Adrenal gland (tissue), 12 donors: ENCODE measurements around the gene ZNF579. TPM values are rescaled to one million over a fixed set of nuclear protein-coding genes. Genes with fewer than 3 reads are reported as not detected.
A peak's percentile ranks its signal among the peaks of the same experiment; 100 is the strongest.

Experiments
- DNase-seq, 7 donors: peaks; one replicate each; pipeline ENCODE4 v3.0.0-alpha.2; 2019 to 2020
- H3K27ac ChIP-seq, 5 donors: fragments of 200-600 bp; sonication (generic) in 4 of 5; 1 replicate in 3 of 5; 2 replicates in 2 of 5; pipeline versions ENCODE4 v1.5.1 to v1.8.0; 2016 to 2020; ENCODE audit warnings: mild to moderate bottlenecking in 1 of 5
- H3K27me3 ChIP-seq: fragments of 200-600 bp; 2 replicates; pipeline ENCODE4 v1.8.0; 2021
- H3K36me3 ChIP-seq, 2 donors: fragments of 200-600 bp; replicated peaks in 1 of 2; 1 replicate in 1 of 2; 2 replicates in 1 of 2; pipeline versions ENCODE4 v1.5.1 to v1.8.0; 2018 to 2022
- H3K4me1 ChIP-seq, 2 donors: fragments of 200-600 bp; replicated peaks in 1 of 2; 1 replicate in 1 of 2; 2 replicates in 1 of 2; pipeline versions ENCODE4 v1.5.1 to v1.8.0; 2018 to 2021
- H3K4me3 ChIP-seq, 4 donors: fragments of 200-600 bp; sonication (generic) in 3 of 4; one replicate each; pipeline ENCODE4 v1.5.1; 2016 to 2018
- H3K9me3 ChIP-seq, 3 donors: fragments of 200-600 bp; sonication (generic) in 1 of 3; replicated peaks in 1 of 3; 1 replicate in 2 of 3; 2 replicates in 1 of 3; pipeline versions ENCODE4 v1.5.1 to v1.8.0; 2016 to 2021
- POLR2A ChIP-seq, 2 donors: fragments of 450-650 bp; IDR thresholded peaks; one replicate each; pipeline ENCODE4 v1.6.1; 2017; ENCODE audit warnings: antibody characterized with exemption in 2 of 2, mild to moderate bottlenecking in 2 of 2, moderate library complexity in 1 of 2
- WGBS, 4 donors: extraction: QIAGEN DNeasy Blood & Tissue Kit in 2 of 4; methylation state at CpG; one replicate each; pipeline versions ENCODE4 v1.1.5 to v1.1.7; 2013 to 2017; 5-methylcytosine and 5-hydroxymethylcytosine counted together
- intact Hi-C, 2 donors: fragments of 100-400 bp; cut with DNase I; formaldehyde crosslinking; loops; one replicate each; pipeline versions ENCODE4 v1.14.1 to v1.15.0; 2022 to 2023
- polyA plus RNA-seq, 3 donors: library from polyadenylated mRNA; stranded (reverse); fragments of 200-250 nt in 2 of 3; fragments of 350-450 nt in 1 of 3; fragmentation: Illumina TruSeq in 1 of 3; extraction: RNeasy Lipid Tissue Mini Kit (QIAGEN cat#74804) in 1 of 3; gene quantifications; one replicate each; pipeline ENCODE4 v1.2.3, GENCODE V29; 2013 to 2014
- total RNA-seq, 9 donors: library from RNA; depleted of rRNA in 4 of 9; stranded (reverse); fragments of >200 nt in 4 of 9; fragments of 120-200 nt in 1 of 9; fragmentation: NEBNext Ultra II Directional in 1 of 9; extraction: Animal tissue kit (Norgen Biotek cat#: 25700) in 1 of 9; gene quantifications; one replicate each; pipeline versions ENCODE4 v1.1.0 to v1.2.4, GENCODE V29; 2013 to 2023
- TF ChIP-seq, protein P1 (sequence below), 6 experiments: fragments of 450-650 bp in 4 of 6; fragments of 200-600 bp in 2 of 6; sonication (generic) in 1 of 6; IDR thresholded peaks; 1 replicate in 5 of 6; 2 replicates in 1 of 6; pipeline versions ENCODE4 v1.5.1 to v1.8.0; 2016 to 2021; ENCODE audit warnings: antibody characterized with exemption in 6 of 6, mild to moderate bottlenecking in 2 of 6, moderate library complexity in 1 of 6
- donor health status: healthy with polysubstance abuse.
- donor health status: Bipolar disorder and iron deficiency.
- donor health status: DM: yes; HTN: yes; CAD: no.
- donor health status: DM: no; HTN: no; CAD: no.
- donor health status: DM: no; HTN: no; CAD: no.
- donor health status: DM: yes; HTN: yes; CAD: no.

Gene ZNF579
- total and polyA plus RNA-seq, 12 donors: 2.1 to 27.1 (median 8.4) TPM

DNA sequence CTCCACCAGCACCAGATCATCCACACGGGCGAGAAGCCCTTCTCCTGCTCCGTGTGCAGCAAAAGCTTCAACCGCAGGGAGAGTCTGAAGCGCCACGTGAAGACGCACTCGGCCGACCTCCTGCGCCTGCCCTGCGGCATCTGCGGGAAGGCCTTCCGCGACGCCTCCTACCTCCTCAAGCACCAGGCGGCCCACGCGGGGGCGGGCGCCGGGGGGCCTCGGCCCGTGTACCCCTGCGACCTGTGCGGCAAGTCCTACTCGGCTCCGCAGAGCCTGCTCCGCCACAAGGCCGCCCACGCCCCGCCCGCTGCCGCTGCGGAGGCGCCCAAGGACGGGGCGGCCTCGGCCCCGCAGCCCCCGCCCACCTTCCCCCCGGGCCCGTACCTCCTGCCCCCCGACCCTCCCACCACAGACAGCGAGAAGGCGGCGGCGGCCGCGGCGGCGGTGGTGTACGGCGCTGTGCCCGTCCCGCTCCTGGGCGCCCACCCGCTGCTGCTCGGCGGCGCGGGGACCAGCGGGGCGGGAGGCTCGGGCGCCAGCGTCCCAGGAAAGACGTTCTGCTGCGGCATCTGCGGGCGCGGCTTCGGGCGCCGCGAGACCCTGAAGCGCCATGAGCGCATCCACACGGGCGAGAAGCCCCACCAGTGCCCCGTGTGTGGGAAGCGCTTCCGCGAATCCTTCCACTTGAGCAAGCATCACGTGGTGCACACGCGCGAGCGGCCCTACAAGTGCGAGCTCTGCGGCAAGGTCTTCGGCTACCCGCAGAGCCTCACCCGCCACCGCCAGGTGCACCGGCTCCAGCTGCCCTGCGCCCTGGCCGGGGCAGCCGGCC is 34.3 kb upstream of the ZNF579 start:
- peaks cover 0 to 26% of the 10 kb centered on the region in 2 donors for H3K36me3 ChIP-seq
- intact Hi-C loops: no loop called here
- WGBS, 4 donors: 77 to 92% (median 82%) methylated on average over 35 to 98 of the region's 98 CpGs
- TF ChIP-seq, protein P1, sequence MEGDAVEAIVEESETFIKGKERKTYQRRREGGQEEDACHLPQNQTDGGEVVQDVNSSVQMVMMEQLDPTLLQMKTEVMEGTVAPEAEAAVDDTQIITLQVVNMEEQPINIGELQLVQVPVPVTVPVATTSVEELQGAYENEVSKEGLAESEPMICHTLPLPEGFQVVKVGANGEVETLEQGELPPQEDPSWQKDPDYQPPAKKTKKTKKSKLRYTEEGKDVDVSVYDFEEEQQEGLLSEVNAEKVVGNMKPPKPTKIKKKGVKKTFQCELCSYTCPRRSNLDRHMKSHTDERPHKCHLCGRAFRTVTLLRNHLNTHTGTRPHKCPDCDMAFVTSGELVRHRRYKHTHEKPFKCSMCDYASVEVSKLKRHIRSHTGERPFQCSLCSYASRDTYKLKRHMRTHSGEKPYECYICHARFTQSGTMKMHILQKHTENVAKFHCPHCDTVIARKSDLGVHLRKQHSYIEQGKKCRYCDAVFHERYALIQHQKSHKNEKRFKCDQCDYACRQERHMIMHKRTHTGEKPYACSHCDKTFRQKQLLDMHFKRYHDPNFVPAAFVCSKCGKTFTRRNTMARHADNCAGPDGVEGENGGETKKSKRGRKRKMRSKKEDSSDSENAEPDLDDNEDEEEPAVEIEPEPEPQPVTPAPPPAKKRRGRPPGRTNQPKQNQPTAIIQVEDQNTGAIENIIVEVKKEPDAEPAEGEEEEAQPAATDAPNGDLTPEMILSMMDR (IDR thresholded peaks at IDR 0.05): no peak
- TF ChIP-seq POLR2A (IDR thresholded peaks at IDR 0.05): no peak
- H3K27me3 ChIP-seq: no peaks in the 10 kb centered on the region
- H3K4me3 ChIP-seq: no peak overlapping the region
- H3K27ac ChIP-seq: no peak overlapping the region
- no peaks in the 10 kb centered on the region for H3K9me3 ChIP-seq
- H3K4me1 ChIP-seq: peaks cover 10 to 27% of the 10 kb centered on the region in 2 donors
- no peak for DNase-seq

DNA sequence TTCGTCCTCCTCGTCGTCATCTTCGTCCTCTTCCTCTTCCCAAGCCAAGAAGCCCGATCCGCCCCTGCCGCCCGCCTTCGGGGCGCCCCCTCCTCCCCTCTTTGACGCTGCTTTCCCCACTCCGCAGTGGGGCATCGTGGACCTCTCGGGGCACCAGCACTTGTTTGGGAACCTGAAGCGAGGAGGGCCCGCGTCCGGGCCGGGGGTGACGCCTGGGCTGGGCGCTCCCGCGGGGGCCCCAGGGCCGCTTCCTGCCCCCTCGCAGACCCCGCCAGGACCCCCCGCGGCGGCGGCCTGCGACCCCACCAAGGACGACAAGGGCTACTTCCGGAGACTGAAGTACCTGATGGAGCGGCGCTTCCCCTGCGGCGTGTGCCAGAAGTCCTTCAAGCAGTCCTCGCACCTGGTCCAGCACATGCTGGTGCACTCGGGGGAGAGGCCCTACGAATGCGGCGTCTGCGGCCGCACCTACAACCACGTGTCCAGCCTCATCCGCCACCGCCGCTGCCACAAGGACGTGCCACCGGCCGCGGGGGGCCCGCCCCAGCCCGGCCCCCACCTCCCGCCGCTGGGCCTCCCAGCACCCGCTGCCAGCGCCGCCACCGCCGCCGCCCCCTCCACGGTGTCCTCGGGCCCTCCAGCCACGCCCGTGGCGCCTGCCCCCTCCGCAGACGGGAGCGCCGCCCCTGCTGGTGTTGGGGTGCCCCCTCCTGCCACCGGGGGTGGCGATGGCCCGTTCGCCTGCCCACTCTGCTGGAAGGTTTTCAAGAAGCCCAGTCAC is 33.5 kb upstream of the ZNF579 start:
- H3K4me1 ChIP-seq: peaks cover 10 to 23% of the 10 kb centered on the region in 2 donors
- intact Hi-C loops: no loop called here
- no peak overlapping the region for H3K4me3 ChIP-seq
- TF ChIP-seq, protein P1 (IDR thresholded peaks at IDR 0.05): no peak
- TF ChIP-seq POLR2A (IDR thresholded peaks at IDR 0.05): no peak
- H3K9me3 ChIP-seq: no peaks in the 10 kb centered on the region
- no peaks in the 10 kb centered on the region for H3K27me3 ChIP-seq
- 84 to 91% (median 89%) methylated on average over 33 to 75 of the region's 75 CpGs for WGBS, 4 donors
- H3K27ac ChIP-seq: no peak overlapping the region
- DNase-seq: no peak
- H3K36me3 ChIP-seq: peaks cover 0 to 26% of the 10 kb centered on the region in 2 donors

DNA sequence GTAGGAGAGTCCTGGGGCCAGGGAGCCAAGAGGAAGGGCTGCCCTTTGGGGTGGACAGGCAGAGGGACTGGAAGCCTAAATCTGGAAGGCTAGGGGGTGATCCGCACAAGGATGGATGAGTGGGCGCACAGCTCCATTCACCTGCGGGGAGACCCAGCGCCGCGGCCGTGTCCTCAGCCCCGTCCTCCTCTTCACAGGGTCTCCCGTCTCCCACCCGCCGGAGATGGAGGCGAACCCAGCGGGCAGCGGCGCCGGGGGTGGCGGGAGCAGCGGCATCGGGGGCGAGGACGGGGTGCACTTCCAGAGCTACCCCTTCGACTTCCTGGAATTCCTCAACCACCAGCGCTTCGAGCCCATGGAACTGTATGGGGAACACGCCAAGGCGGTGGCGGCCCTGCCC is 32.7 kb upstream of the ZNF579 start:
- TF ChIP-seq, protein P1 (IDR thresholded peaks at IDR 0.05): no peak
- H3K4me1 ChIP-seq: peaks cover 10 to 20% of the 10 kb centered on the region in 2 donors
- peaks cover 0 to 26% of the 10 kb centered on the region in 2 donors for H3K36me3 ChIP-seq
- no peaks in the 10 kb centered on the region for H3K27me3 ChIP-seq
- H3K4me3 ChIP-seq: no peak overlapping the region
- H3K27ac ChIP-seq: no peak overlapping the region
- H3K9me3 ChIP-seq: no peaks in the 10 kb centered on the region
- DNase-seq: no peak
- intact Hi-C loops: no loop called here
- WGBS, 4 donors: 94 to 97% (median 96%) methylated on average over 17 to 27 of the region's 27 CpGs

DNA sequence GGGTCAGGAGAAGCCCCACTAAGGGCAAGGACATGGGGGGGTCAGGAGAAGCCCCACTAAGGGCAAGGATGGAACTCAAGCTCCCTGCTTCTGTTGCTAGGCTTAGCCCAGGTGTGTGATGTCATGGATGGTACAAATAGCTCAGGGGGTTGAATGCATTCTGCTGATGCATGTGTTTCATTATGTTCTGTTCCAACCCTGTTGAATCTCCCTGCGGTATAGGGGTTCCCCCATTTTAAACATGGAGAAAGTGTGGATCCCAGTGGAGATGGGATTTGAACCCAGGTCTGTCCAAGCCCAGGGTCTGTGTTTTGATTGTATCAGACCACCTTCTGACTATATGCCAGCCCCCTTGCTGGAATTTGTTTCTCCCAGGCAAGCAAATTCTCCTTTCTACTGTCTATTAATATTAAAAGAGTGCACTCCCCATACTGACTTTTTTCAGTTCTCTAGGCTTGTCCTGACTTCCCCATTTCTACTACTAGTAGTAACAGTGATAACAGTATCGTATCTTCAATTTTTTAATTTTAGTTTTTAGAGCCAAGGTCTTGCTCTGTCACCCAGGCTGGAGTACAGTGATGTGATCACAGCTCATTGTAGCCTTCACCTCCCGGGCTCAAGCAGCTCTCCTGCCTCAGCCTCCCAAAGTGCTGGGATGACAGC is 31.5 kb upstream of the ZNF579 start:
- Histone ChIP-seq H3K9me3 (no peaks in the 10 kb centered on the region), H3K27me3 (no peaks in the 10 kb centered on the region), H3K27ac (peak overlapping the region in 2 of 5 donors; percentile 17 to 42), H3K4me3 (no peak overlapping the region), H3K36me3 (peaks cover 0 to 18% of the 10 kb centered on the region in 2 donors), H3K4me1 (peaks cover 10 to 21% of the 10 kb centered on the region in 2 donors)
- no peak for DNase-seq
- 43 to 67% (median 53%) methylated on average over 3 of the region's 3 CpGs for whole genome bisulfite sequencing, 4 donors
- intact Hi-C loops: no loop called here
- no peak for TF ChIP-seq POLR2A (IDR thresholded peaks at IDR 0.05)
- TF ChIP-seq, protein P1 (IDR thresholded peaks at IDR 0.05): no peak
